Stimulated activated memory B cell treated with anti-CD40 and anti-IgM and Interleukin-4, amounts not matched to agents 10 μg/mL and 1 μg/mL and 100 μg/mL, for 72 hours (primary cell): ENCODE data around the gene MRPS27.
"Not testable (repeated sequence)": the region's sequence is repeated elsewhere in the genome, so short reads cannot be mapped to it uniquely, and the experiment has no call there.

Experiments used
- ATAC-seq: fragments of 150-1000 bp; cut with Tn5 transposase; 2 replicates; pipeline ENCODE4 v1.10.0; 2021
- H3K27ac Mint-ChIP-seq: one replicate; pipeline ENCODE4 v1.8.0; 2022; ENCODE audit warnings: mild to moderate bottlenecking, mixed read lengths
- H3K27me3 Mint-ChIP-seq: one replicate; pipeline ENCODE4 v1.8.0; 2022; ENCODE audit warnings: mixed read lengths
- H3K36me3 Mint-ChIP-seq: one replicate; pipeline ENCODE4 v1.8.0; 2022; ENCODE audit warnings: mixed read lengths
- H3K4me1 Mint-ChIP-seq: one replicate; pipeline ENCODE4 v1.8.0; 2022; ENCODE audit warnings: mixed read lengths
- H3K4me3 Mint-ChIP-seq: one replicate; pipeline ENCODE4 v1.8.0; 2022; ENCODE audit warnings: mild to moderate bottlenecking, moderate library complexity, mixed read lengths
- H3K9me3 Mint-ChIP-seq: one replicate; pipeline ENCODE4 v1.8.0; 2022; ENCODE audit warnings: mixed read lengths

The MRPS27 gene

GRCh38 chr5:72305194-72306142 is 14.6 kb downstream of the MRPS27 start:
- peak overlapping the region; percentile 41 for H3K4me3 Mint-ChIP-seq
- H3K4me1 Mint-ChIP-seq = peaks cover 66% of the 10 kb centered on the region
- H3K9me3 Mint-ChIP-seq = no peaks in the 10 kb centered on the region
- H3K27ac Mint-ChIP-seq = peak overlapping the region; percentile 78
- H3K27me3 Mint-ChIP-seq = no peaks in the 10 kb centered on the region
- peaks cover 41% of the 10 kb centered on the region for H3K36me3 Mint-ChIP-seq
- no peak for ATAC-seq

- Mint-ChIP-seq H3K9me3 (no peaks in the 10 kb centered on the region), H3K27ac (peak overlapping the region; percentile 78), H3K27me3 (no peaks in the 10 kb centered on the region), H3K4me1 (peaks cover 82% of the 10 kb centered on the region), H3K36me3 (peaks cover 47% of the 10 kb centered on the region), H3K4me3 (no peak overlapping the region)
- ATAC-seq = no peak
Observed at GRCh38 chr5:72302171-72302570, 17.9 kb downstream of the MRPS27 start.

GRCh38 chr5:72301557-72301956 is 18.5 kb downstream of the MRPS27 start:
- Mint-ChIP-seq H3K27me3 (no peaks in the 10 kb centered on the region), H3K27ac (peak overlapping the region; percentile 78), H3K4me1 (peaks cover 78% of the 10 kb centered on the region), H3K9me3 (no peaks in the 10 kb centered on the region), H3K4me3 (peak overlapping the region; percentile 54), H3K36me3 (peaks cover 47% of the 10 kb centered on the region)
- ATAC-seq = peak; percentile 80

- Mint-ChIP-seq H3K4me1 (peaks cover 82% of the 10 kb centered on the region), H3K4me3 (no peak overlapping the region), H3K27ac (peak overlapping the region; percentile 78), H3K36me3 (peaks cover 53% of the 10 kb centered on the region), H3K27me3 (no peaks in the 10 kb centered on the region), H3K9me3 (no peaks in the 10 kb centered on the region)
- ATAC-seq = no peak
Observed at GRCh38 chr5:72300590-72301339, 19.3 kb downstream of the MRPS27 start.

- Mint-ChIP-seq H3K36me3 (peaks cover 59% of the 10 kb centered on the region), H3K4me3 (peak overlapping the region; percentile 54), H3K27ac (peak overlapping the region; percentile 78), H3K27me3 (no peaks in the 10 kb centered on the region), H3K9me3 (no peaks in the 10 kb centered on the region), H3K4me1 (peaks cover 84% of the 10 kb centered on the region)
- no peak for ATAC-seq
Observed at GRCh38 chr5:72298711-72299110, 21.3 kb downstream of the MRPS27 start.

- Mint-ChIP-seq H3K36me3 (peaks cover 56% of the 10 kb centered on the region), H3K4me3 (peak overlapping the region; percentile 54), H3K27ac (peak overlapping the region; percentile 78), H3K4me1 (peaks cover 82% of the 10 kb centered on the region)
- ATAC-seq = peak; percentile 75
- not testable (repeated sequence) for H3K27me3 Mint-ChIP-seq, H3K9me3 Mint-ChIP-seq
Observed at GRCh38 chr5:72298136-72298535, 21.9 kb downstream of the MRPS27 start.

GRCh38 chr5:72296256-72296655 is 23.8 kb downstream of the MRPS27 start:
- H3K36me3 Mint-ChIP-seq = peaks cover 48% of the 10 kb centered on the region
- no peak overlapping the region for H3K4me3 Mint-ChIP-seq
- peak overlapping the region; percentile 71 for H3K27ac Mint-ChIP-seq
- peaks cover 67% of the 10 kb centered on the region for H3K4me1 Mint-ChIP-seq
- H3K27me3 Mint-ChIP-seq = no peaks in the 10 kb centered on the region
- ATAC-seq = no peak
- no peaks in the 10 kb centered on the region for H3K9me3 Mint-ChIP-seq

- H3K27ac Mint-ChIP-seq = peak overlapping the region; percentile 71
- no peaks in the 10 kb centered on the region for H3K9me3 Mint-ChIP-seq
- no peaks in the 10 kb centered on the region for H3K27me3 Mint-ChIP-seq
- peaks cover 60% of the 10 kb centered on the region for H3K4me1 Mint-ChIP-seq
- no peak overlapping the region for H3K4me3 Mint-ChIP-seq
- ATAC-seq = no peak
- peaks cover 46% of the 10 kb centered on the region for H3K36me3 Mint-ChIP-seq
Observed at GRCh38 chr5:72295539-72295938, 24.5 kb downstream of the MRPS27 start.

- no peak overlapping the region for H3K4me3 Mint-ChIP-seq
- no peaks in the 10 kb centered on the region for H3K27me3 Mint-ChIP-seq
- peak overlapping the region; percentile 71 for H3K27ac Mint-ChIP-seq
- ATAC-seq = no peak
- peaks cover 49% of the 10 kb centered on the region for H3K4me1 Mint-ChIP-seq
- peaks cover 48% of the 10 kb centered on the region for H3K36me3 Mint-ChIP-seq
- H3K9me3 Mint-ChIP-seq = no peaks in the 10 kb centered on the region
Observed at GRCh38 chr5:72294473-72294872, 25.6 kb downstream of the MRPS27 start.

GRCh38 chr5:72293495-72294055 is 26.5 kb downstream of the MRPS27 start:
- Mint-ChIP-seq H3K27me3 (no peaks in the 10 kb centered on the region), H3K4me3 (no peak overlapping the region), H3K27ac (peak overlapping the region; percentile 71), H3K9me3 (no peaks in the 10 kb centered on the region), H3K4me1 (peaks cover 40% of the 10 kb centered on the region), H3K36me3 (peaks cover 49% of the 10 kb centered on the region)
- ATAC-seq = no peak

GRCh38 chr5:72292411-72292810 is 27.6 kb downstream of the MRPS27 start:
- Mint-ChIP-seq H3K4me1 (peaks cover 32% of the 10 kb centered on the region), H3K4me3 (no peak overlapping the region), H3K36me3 (peaks cover 53% of the 10 kb centered on the region), H3K27me3 (no peaks in the 10 kb centered on the region), H3K9me3 (no peaks in the 10 kb centered on the region), H3K27ac (peak overlapping the region; percentile 54)
- ATAC-seq = no peak

GRCh38 chr5:72291601-72292000 is 28.4 kb downstream of the MRPS27 start:
- no peak overlapping the region for H3K27ac Mint-ChIP-seq
- H3K9me3 Mint-ChIP-seq = no peaks in the 10 kb centered on the region
- H3K27me3 Mint-ChIP-seq = no peaks in the 10 kb centered on the region
- H3K4me1 Mint-ChIP-seq = peaks cover 36% of the 10 kb centered on the region
- H3K4me3 Mint-ChIP-seq = no peak overlapping the region
- peaks cover 56% of the 10 kb centered on the region for H3K36me3 Mint-ChIP-seq
- no peak for ATAC-seq

GRCh38 chr5:72290356-72291133 is 29.5 kb downstream of the MRPS27 start:
- peaks cover 48% of the 10 kb centered on the region for H3K36me3 Mint-ChIP-seq
- H3K9me3 Mint-ChIP-seq = no peaks in the 10 kb centered on the region
- H3K27ac Mint-ChIP-seq = no peak overlapping the region
- H3K4me1 Mint-ChIP-seq = peaks cover 30% of the 10 kb centered on the region
- no peaks in the 10 kb centered on the region for H3K27me3 Mint-ChIP-seq
- H3K4me3 Mint-ChIP-seq = no peak overlapping the region
- ATAC-seq = peak; percentile 56

- ATAC-seq = no peak
- Mint-ChIP-seq H3K4me3 (no peak overlapping the region), H3K27ac (no peak overlapping the region), H3K27me3 (no peaks in the 10 kb centered on the region), H3K9me3 (no peaks in the 10 kb centered on the region), H3K4me1 (peaks cover 23% of the 10 kb centered on the region), H3K36me3 (peaks cover 45% of the 10 kb centered on the region)
Observed at GRCh38 chr5:72288924-72289323, 31.1 kb downstream of the MRPS27 start.

- Mint-ChIP-seq H3K9me3 (no peaks in the 10 kb centered on the region), H3K36me3 (peaks cover 51% of the 10 kb centered on the region), H3K4me1 (peaks cover 15% of the 10 kb centered on the region), H3K4me3 (no peak overlapping the region), H3K27ac (peak overlapping the region; percentile 35), H3K27me3 (no peaks in the 10 kb centered on the region)
- no peak for ATAC-seq
Observed at GRCh38 chr5:72286798-72287197, 33.2 kb downstream of the MRPS27 start.
